ENCODE measurements around the gene RARB. TPM values are rescaled to one million over a fixed set of nuclear protein-coding genes. Genes with fewer than 3 reads are reported as not detected.

Gene RARB
- total RNA-seq, 3 donors from 2014 or later, result 0.80 to 20.1 (median 8.2) TPM

DNA sequence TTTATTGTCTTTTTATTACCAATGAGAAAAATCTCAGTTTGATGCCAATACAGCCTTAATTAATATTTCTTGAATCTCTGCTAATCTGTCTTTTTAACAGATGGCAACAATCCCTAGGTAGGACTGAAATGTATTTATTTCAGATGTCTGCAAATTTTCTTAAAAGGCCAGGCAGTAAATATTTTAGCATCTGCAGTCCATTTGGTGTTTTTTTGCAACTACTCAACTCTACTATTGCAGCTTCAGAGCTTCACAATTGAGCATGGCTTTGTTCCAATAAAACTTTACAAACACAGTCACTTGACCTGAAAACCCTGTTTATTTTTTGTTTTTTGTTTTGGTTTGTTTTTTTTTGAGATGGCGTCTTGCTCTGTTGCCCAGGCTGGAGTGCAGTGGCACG, 82.7 kb downstream of the RARB start:
- no peaks in the 10 kb centered on the region for H3K27me3 ChIP-seq
- H3K4me3 ChIP-seq, result no peak overlapping the region
- no peaks in the 10 kb centered on the region for H3K36me3 ChIP-seq
- no peaks in the 10 kb centered on the region for H3K4me1 ChIP-seq
- TF ChIP-seq POLR2A (IDR thresholded peaks at IDR 0.05), result no peak
- no peak for TF ChIP-seq CTCF (IDR thresholded peaks at IDR 0.05)
- TF ChIP-seq POLR2AphosphoS5 (IDR thresholded peaks at IDR 0.05), result no peak
- H3K27ac ChIP-seq, result no peak overlapping the region
- intact Hi-C loops (cut with DNase I; ENCODE audit: low total_unique reads), result no loop called here
- no peak for DNase-seq (ENCODE audit: low spot score in 2 of 2)
- H3K9me3 ChIP-seq, result no peaks in the 10 kb centered on the region

- DNase-seq (ENCODE audit: low spot score in 2 of 2), result no peak
- no peak overlapping the region for H3K27ac ChIP-seq
- H3K36me3 ChIP-seq, result no peaks in the 10 kb centered on the region
- no peaks in the 10 kb centered on the region for H3K4me1 ChIP-seq
- no peak overlapping the region for H3K4me3 ChIP-seq
- TF ChIP-seq POLR2AphosphoS5 (IDR thresholded peaks at IDR 0.05) (no peak), POLR2A (IDR thresholded peaks at IDR 0.05) (no peak), CTCF (IDR thresholded peaks at IDR 0.05) (no peak)
- intact Hi-C loops (cut with DNase I; ENCODE audit: low total_unique reads), result no loop called here
- no peaks in the 10 kb centered on the region for H3K27me3 ChIP-seq
- no peaks in the 10 kb centered on the region for H3K9me3 ChIP-seq
Measured at GRCh38 chr3:25511972-25512721, 84.1 kb downstream of the RARB start.

GRCh38 chr3:25513642-25514266, 85.7 kb downstream of the RARB start:
- H3K27me3 ChIP-seq, result no peaks in the 10 kb centered on the region
- intact Hi-C loops (cut with DNase I; ENCODE audit: low total_unique reads), result no loop called here
- no peak overlapping the region for H3K4me3 ChIP-seq
- H3K27ac ChIP-seq, result no peak overlapping the region
- H3K36me3 ChIP-seq, result no peaks in the 10 kb centered on the region
- no peak for DNase-seq (ENCODE audit: low spot score in 2 of 2)
- TF ChIP-seq POLR2A (IDR thresholded peaks at IDR 0.05), result no peak
- no peak for TF ChIP-seq POLR2AphosphoS5 (IDR thresholded peaks at IDR 0.05)
- TF ChIP-seq CTCF (IDR thresholded peaks at IDR 0.05), result no peak
- no peaks in the 10 kb centered on the region for H3K4me1 ChIP-seq
- H3K9me3 ChIP-seq, result no peaks in the 10 kb centered on the region

DNA sequence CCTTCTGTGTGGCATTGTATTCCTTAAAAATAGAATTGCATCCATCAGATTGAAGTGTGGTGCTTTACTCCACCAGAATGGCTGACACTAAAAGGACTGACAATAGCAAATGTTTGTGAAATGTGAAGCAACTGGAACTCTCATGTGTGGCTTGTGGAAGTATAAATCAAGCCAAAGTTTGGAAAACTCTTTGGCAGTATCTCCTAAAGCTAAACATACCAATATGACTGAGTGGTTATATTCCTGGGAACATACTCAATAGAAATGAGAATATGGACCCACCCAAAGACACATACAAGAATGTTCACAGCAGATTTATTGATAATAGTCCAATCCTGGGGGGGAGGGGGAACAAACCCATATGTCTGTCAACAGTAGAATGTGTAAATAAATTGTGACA, 87.1 kb downstream of the RARB start:
- Histone ChIP-seq H3K27me3 (no peaks in the 10 kb centered on the region), H3K9me3 (no peaks in the 10 kb centered on the region), H3K27ac (no peak overlapping the region), H3K4me3 (no peak overlapping the region), H3K4me1 (no peaks in the 10 kb centered on the region), H3K36me3 (no peaks in the 10 kb centered on the region)
- DNase-seq (ENCODE audit: low spot score in 2 of 2), result no peak
- intact Hi-C loops (cut with DNase I; ENCODE audit: low total_unique reads), result no loop called here
- TF ChIP-seq CTCF (IDR thresholded peaks at IDR 0.05) (no peak), POLR2AphosphoS5 (IDR thresholded peaks at IDR 0.05) (no peak), POLR2A (IDR thresholded peaks at IDR 0.05) (no peak)

DNA sequence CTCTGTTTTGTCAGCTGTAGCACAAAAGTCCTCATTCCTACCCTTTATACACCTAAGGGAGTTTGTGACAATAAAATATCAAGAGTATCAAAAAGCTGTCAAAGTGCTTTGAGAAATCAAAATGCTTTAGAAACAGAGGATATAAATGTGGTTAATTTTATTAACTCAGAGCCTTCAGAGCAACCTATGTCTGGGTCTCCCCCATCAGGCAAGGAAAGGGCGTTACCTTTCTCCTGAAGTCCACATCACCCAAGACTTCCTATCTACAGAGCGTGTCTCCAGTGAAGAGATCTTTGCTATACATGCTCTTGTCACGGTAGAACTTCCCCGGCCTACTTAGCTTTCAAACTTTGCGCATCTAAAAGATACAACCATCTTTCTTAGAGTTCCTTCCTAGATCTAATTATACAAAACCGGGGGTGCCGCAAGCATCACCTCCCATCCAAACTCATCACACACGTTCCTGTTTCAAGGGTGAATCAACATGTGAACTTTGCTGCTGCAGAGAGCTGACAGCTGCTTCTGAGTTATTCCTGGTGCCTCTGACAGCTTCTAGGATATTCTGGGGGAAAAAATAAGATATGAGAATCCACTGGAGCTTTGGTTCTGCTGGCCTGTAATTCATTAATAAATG, 93.0 kb downstream of the RARB start:
- no peak for DNase-seq (ENCODE audit: low spot score in 2 of 2)
- no peak overlapping the region for H3K27ac ChIP-seq
- no peaks in the 10 kb centered on the region for H3K27me3 ChIP-seq
- no peaks in the 10 kb centered on the region for H3K4me1 ChIP-seq
- no peak overlapping the region for H3K4me3 ChIP-seq
- no peaks in the 10 kb centered on the region for H3K9me3 ChIP-seq
- TF ChIP-seq CTCF (IDR thresholded peaks at IDR 0.05) (no peak), POLR2A (IDR thresholded peaks at IDR 0.05) (no peak), POLR2AphosphoS5 (IDR thresholded peaks at IDR 0.05) (no peak)
- no peaks in the 10 kb centered on the region for H3K36me3 ChIP-seq
- intact Hi-C loops (cut with DNase I; ENCODE audit: low total_unique reads), result no loop called here

Data from breast epithelium (tissue), 4 donors.